Measurements from ENCODE around the gene PTP4A1. TPM values are rescaled to one million over a fixed set of nuclear protein-coding genes. Genes with fewer than 3 reads are reported as not detected.

The PTP4A1 gene
- total and polyA plus RNA-seq, 2 of the 13 experiments (the other 11 are each of a cell fraction or from before 2014, with no cell fraction given): 141 to 376 TPM

DNA sequence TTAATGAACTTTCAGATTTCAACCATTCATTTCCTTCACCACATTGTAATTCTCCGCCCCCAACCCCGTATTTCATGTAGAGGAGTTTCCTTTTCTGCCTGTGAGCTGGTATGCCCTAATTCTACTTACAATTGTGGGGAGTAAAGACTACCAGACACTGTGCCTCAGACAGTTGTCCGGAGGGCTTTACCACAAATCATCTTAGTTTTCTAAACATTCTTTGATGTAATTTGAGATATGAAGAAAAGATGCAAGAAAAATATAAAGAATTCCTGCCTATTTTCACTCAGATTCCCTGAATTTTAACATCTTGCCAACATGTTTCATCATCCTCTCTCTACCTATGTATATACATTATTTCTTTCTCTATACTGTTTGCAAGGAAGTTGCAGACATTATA is 28.3 kb upstream of the PTP4A1 start:
- in situ Hi-C loops (cut with HindIII; ENCODE audit: extremely low pct_ligation_motif_present, low pct_unique_long_range_greater_than_20kb) (no loop called here), intact Hi-C loops (cut with micrococcal nuclease; ENCODE audit: unreplicated experiment) (no loop called here)
- Histone ChIP-seq H3K4me1 (ENCODE audit: insufficient read depth, low read length) (no peaks in the 10 kb centered on the region; the same call in 1 of the 2 replicates), H3K9ac (ENCODE audit: insufficient read depth, low read depth, low read length) (no peak overlapping the region), H3K36me3 (replicated peaks in 1 of 2; ENCODE audit: control insufficient read depth in 1 of 2, insufficient read depth in 2 of 2, low read length in 2 of 2) (peaks cover 2 to 16% of the 10 kb centered on the region in 2 experiments; a peak in 4 of 5 replicates), H3K27me3 (ENCODE audit: control insufficient read depth in 1 of 2, insufficient read depth in 2 of 2, low read length in 2 of 2) (no peaks in the 10 kb centered on the region), H2AFZ (ENCODE audit: low read length) (no peak overlapping the region), H3K27ac (ENCODE audit: extremely low read length, insufficient read depth, low read length) (no peak overlapping the region), H3K4me2 (ENCODE audit: low read depth, low read length) (no peak overlapping the region), H3K9me3 (ENCODE audit: low read length) (no peaks in the 10 kb centered on the region), H4K20me1 (ENCODE audit: insufficient read depth, low read length) (no peaks in the 10 kb centered on the region), H3K79me2 (ENCODE audit: insufficient read depth, low read length) (peaks cover 3% of the 10 kb centered on the region), H3K4me3 (replicated peaks in 1 of 3; ENCODE audit: insufficient read depth in 1 of 3, low read depth in 2 of 3, low read length in 3 of 3) (no peak overlapping the region)
- ATAC-seq (no peak), DNase-seq (ENCODE audit: low spot score) (no peak), FAIRE-seq (no peak)
- no TSS peak for BruUV-seq (replicated peaks)
- POLR2A ChIA-PET: interaction anchor here (0.8 kb wide), 1 partner anchor 16 kb away, joined by 4 read pairs; no protein-coding TSS in a partner anchor
- TF ChIP-seq ZNF34 (CRISPR knock-in tag; IDR thresholded peaks at IDR 0.05; ENCODE audit: borderline replicate concordance): no peak
- no peak for TF ChIP-seq ZNF775 (CRISPR knock-in tag; IDR thresholded peaks at IDR 0.05; ENCODE audit: borderline replicate concordance)
- no peak for TF ChIP-seq MATR3 (CRISPR knock-in tag; IDR thresholded peaks at IDR 0.05)
- TF ChIP-seq AHR (CRISPR knock-in tag; IDR thresholded peaks at IDR 0.05): no peak
- TF ChIP-seq PHF5A (CRISPR knock-in tag; IDR thresholded peaks at IDR 0.05; ENCODE audit: low read depth, unreplicated experiment): no peak
- TF ChIP-seq, protein P1, sequence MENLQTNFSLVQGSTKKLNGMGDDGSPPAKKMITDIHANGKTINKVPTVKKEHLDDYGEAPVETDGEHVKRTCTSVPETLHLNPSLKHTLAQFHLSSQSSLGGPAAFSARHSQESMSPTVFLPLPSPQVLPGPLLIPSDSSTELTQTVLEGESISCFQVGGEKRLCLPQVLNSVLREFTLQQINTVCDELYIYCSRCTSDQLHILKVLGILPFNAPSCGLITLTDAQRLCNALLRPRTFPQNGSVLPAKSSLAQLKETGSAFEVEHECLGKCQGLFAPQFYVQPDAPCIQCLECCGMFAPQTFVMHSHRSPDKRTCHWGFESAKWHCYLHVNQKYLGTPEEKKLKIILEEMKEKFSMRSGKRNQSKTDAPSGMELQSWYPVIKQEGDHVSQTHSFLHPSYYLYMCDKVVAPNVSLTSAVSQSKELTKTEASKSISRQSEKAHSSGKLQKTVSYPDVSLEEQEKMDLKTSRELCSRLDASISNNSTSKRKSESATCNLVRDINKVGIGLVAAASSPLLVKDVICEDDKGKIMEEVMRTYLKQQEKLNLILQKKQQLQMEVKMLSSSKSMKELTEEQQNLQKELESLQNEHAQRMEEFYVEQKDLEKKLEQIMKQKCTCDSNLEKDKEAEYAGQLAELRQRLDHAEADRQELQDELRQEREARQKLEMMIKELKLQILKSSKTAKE (CRISPR knock-in tag; IDR thresholded peaks at IDR 0.05; ENCODE audit: borderline replicate concordance): no peak
- TF ChIP-seq ZNF841 (CRISPR knock-in tag; IDR thresholded peaks at IDR 0.05; ENCODE audit: borderline replicate concordance): no peak
- no peak for TF ChIP-seq NR1H2 (CRISPR knock-in tag; IDR thresholded peaks at IDR 0.05; ENCODE audit: borderline replicate concordance, low read depth)
- TF ChIP-seq MBD4 (IDR thresholded peaks at IDR 0.05; ENCODE audit: borderline replicate concordance, low read length): no peak
- 97% methylated on average over 3 of the region's 3 CpGs for WGBS (ENCODE audit: low lambda C conversion rate)
- CTCF ChIA-PET (ENCODE audit: low intra/inter-chr PET ratio, low total read pairs): no interaction called here
